Mammary epithelial cell (primary cell): ENCODE results near the gene TES.

Source experiments
- CTCF ChIP-seq, 2 donors: IDR thresholded peaks in 1 of 2; conservative IDR thresholded peaks in 1 of 2; 2 replicates each; pipeline ENCODE4 v1.5.1; 2011 to 2012; ENCODE audit warnings: inconsistent platforms in 2 of 2, low read length in 2 of 2, mild to moderate bottlenecking in 2 of 2, control low read depth in 1 of 2, low read depth in 1 of 2; ENCODE audit not compliant: insufficient read depth in 1 of 2; ENCODE audit errors: extremely low read depth in 1 of 2
- EZH2 ChIP-seq: IDR thresholded peaks from 2 replicates; pipeline ENCODE4 v1.6.1; 2012; ENCODE audit warnings: low read length, inconsistent platforms, borderline replicate concordance

DNA sequence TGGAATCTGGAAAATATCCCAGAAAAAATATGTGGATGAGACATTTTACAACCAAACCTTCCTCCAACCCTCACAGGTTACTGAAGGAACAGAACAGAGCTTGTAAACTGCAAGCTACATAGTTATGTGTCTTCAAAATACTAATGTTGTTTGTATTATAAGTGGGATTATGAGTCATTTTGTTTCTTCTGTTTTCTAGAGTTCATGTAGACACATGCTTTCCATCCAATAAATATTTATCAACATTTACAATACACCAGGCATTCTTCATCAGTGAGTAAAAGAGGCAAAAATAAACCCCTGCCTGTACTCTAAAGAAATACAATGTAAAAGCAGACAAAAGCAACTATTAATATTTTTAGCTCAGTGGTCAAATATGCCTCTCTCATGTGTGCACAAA lies 38.0 kb upstream of the TES start:
- TF ChIP-seq CTCF (conservative IDR thresholded peaks at IDR 0.05 in 1 of 2, IDR thresholded peaks at IDR 0.05 in 1 of 2; ENCODE audit: extremely low read depth in 1 of 2, insufficient read depth in 1 of 2, low read depth in 1 of 2, low read length in 2 of 2) (no peak), EZH2 (no peak)
